Vagina (tissue), 2 donors: ENCODE measurements around the gene MYH14.

Experiments
- POLR2AphosphoS5 ChIP-seq, 2 donors: sonication (generic); formaldehyde crosslinking; IDR thresholded peaks; one replicate each; pipeline ENCODE4 v1.9.0; 2017; ENCODE audit warnings: antibody characterized with exemption in 2 of 2, mild to moderate bottlenecking in 2 of 2, low read depth in 1 of 2; ENCODE audit not compliant: insufficient read depth in 1 of 2
- TF ChIP-seq, protein P1 (sequence below), 3 experiments: fragments of 450-650 bp in 2 of 3; fragments of 200-600 bp in 1 of 3; sonication (generic) in 1 of 3; IDR thresholded peaks; one replicate each; pipeline ENCODE4 v1.5.1; 2017 to 2019; ENCODE audit warnings: antibody characterized with exemption in 3 of 3, mild to moderate bottlenecking in 2 of 3, moderate library complexity in 2 of 3

DNA sequence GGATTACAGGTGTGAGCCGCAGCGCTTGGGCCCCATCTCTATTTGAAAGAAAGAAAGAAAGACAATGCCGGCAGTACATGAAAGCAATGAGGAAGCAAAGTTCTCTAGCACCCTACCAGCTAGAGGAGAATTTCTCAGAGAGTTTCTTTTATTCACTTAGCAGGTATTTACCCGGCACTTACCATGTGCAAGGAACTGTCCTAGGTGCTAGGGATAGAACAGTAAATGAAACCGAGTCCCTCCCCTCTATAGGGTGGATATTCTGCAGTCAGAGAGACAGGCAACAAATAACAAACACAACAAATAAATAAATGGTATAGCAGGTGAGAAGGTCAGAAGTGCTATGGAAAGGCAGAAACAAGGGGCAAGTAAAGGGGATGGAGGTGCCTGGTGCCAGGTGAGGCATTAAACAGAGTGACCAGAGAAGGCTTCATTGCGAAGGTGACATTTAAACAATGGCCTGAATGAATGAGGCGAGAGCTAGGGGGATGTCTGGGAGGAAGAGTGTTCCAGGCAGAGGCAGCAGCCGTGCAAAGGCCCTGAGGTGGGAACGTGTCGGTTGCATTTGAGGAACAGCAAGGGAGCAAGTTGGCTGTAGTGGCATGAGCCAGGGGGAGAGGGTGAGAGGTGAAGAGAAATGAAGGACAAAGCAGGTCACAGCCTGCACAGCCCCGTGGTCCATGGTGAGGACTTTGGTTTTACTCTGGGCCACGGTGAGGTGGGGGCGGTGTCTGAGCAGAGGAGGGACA, 10.8 kb upstream of the MYH14 start:
- TF ChIP-seq POLR2AphosphoS5 (IDR thresholded peaks at IDR 0.05; ENCODE audit: insufficient read depth in 1 of 2, low read depth in 1 of 2) = no peak
- TF ChIP-seq, protein P1, sequence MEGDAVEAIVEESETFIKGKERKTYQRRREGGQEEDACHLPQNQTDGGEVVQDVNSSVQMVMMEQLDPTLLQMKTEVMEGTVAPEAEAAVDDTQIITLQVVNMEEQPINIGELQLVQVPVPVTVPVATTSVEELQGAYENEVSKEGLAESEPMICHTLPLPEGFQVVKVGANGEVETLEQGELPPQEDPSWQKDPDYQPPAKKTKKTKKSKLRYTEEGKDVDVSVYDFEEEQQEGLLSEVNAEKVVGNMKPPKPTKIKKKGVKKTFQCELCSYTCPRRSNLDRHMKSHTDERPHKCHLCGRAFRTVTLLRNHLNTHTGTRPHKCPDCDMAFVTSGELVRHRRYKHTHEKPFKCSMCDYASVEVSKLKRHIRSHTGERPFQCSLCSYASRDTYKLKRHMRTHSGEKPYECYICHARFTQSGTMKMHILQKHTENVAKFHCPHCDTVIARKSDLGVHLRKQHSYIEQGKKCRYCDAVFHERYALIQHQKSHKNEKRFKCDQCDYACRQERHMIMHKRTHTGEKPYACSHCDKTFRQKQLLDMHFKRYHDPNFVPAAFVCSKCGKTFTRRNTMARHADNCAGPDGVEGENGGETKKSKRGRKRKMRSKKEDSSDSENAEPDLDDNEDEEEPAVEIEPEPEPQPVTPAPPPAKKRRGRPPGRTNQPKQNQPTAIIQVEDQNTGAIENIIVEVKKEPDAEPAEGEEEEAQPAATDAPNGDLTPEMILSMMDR (IDR thresholded peaks at IDR 0.05) = no peak
